GM21360 (cell line): ENCODE data around the gene DEFB132.

Experiments used
- ATAC-seq: cut with Tn5 transposase; IDR thresholded peaks from one replicate; pipeline ENCODE4 v1.9.1; 2021; ENCODE audit warnings: mild to moderate bottlenecking, moderate library complexity; ENCODE audit not compliant: unreplicated experiment

The DEFB132 gene

GRCh38 chr20:259981-260380 is 2.5 kb downstream of the DEFB132 start:
- no peak for ATAC-seq

GRCh38 chr20:263701-264100 is 6.2 kb downstream of the DEFB132 start:
- ATAC-seq = no peak

- peak; percentile 93 for ATAC-seq
These were observed 9.4 kb downstream of the DEFB132 start for GRCh38 chr20:266596-267562.

- no peak for ATAC-seq
These were observed 13.0 kb downstream of the DEFB132 start for GRCh38 chr20:270517-270916.

- ATAC-seq = no peak
These were observed 13.5 kb downstream of the DEFB132 start for GRCh38 chr20:271069-271468.

- ATAC-seq = no peak
These were observed 14.0 kb downstream of the DEFB132 start for GRCh38 chr20:271528-271927.

- no peak for ATAC-seq
These were observed 15.2 kb downstream of the DEFB132 start for GRCh38 chr20:272718-273117.

- no peak for ATAC-seq
These were observed 16.4 kb downstream of the DEFB132 start for GRCh38 chr20:273884-274283.

- no peak for ATAC-seq
These were observed 18.3 kb downstream of the DEFB132 start for GRCh38 chr20:275791-276190.

- ATAC-seq = no peak
These were observed 19.3 kb downstream of the DEFB132 start for GRCh38 chr20:276620-277495.

- no peak for ATAC-seq
These were observed 19.9 kb downstream of the DEFB132 start for GRCh38 chr20:277496-277781.

GRCh38 chr20:278181-278580 is 20.7 kb downstream of the DEFB132 start:
- ATAC-seq = no peak

GRCh38 chr20:278607-279571 is 21.4 kb downstream of the DEFB132 start:
- ATAC-seq = no peak

GRCh38 chr20:284172-284571 is 26.6 kb downstream of the DEFB132 start:
- ATAC-seq = no peak

GRCh38 chr20:286508-286907 is 29.0 kb downstream of the DEFB132 start:
- no peak for ATAC-seq

- no peak for ATAC-seq
These were observed 31.6 kb downstream of the DEFB132 start for GRCh38 chr20:288956-289692.

GRCh38 chr20:289693-290083 is 32.2 kb downstream of the DEFB132 start:
- ATAC-seq = no peak

- ATAC-seq = peak; percentile 85
These were observed 32.7 kb downstream of the DEFB132 start, which contains the start of gene C20orf96 for GRCh38 chr20:290084-290831. Gene C20orf96 (minus strand): TSS chr20:290750. CDS start chr20:290610, 140 bp downstream.

- ATAC-seq = no peak
These were observed 37.1 kb downstream of the DEFB132 start for GRCh38 chr20:294602-295001.
